Mesothelial cell of epicardium (in vitro differentiated cells): ENCODE measurements around the gene DNAH10. TPM values are rescaled to one million over a fixed set of nuclear protein-coding genes. Genes with fewer than 3 reads are reported as not detected.

Source experiments
- DNase-seq, 2 experiments: peaks; one replicate each; pipeline ENCODE4 v3.0.0; 2021; ENCODE audit warnings: low spot score in 2 of 2; ENCODE audit not compliant: unreplicated experiment in 2 of 2
- H3K27ac Mint-ChIP-seq: 2 replicates; pipeline ENCODE4 v1.8.0; 2021; ENCODE audit warnings: mixed read lengths
- H3K27me3 Mint-ChIP-seq: 2 replicates; pipeline ENCODE4 v1.8.0; 2021; ENCODE audit warnings: low read depth, mixed read lengths
- H3K36me3 Mint-ChIP-seq: 2 replicates; pipeline ENCODE4 v1.8.0; 2021; ENCODE audit warnings: mixed read lengths
- H3K4me1 Mint-ChIP-seq: 2 replicates; pipeline ENCODE4 v1.8.0; 2021; ENCODE audit warnings: mixed read lengths
- H3K4me3 Mint-ChIP-seq: 2 replicates; pipeline ENCODE4 v1.8.0; 2021; ENCODE audit warnings: mild to moderate bottlenecking, moderate library complexity, mixed read lengths
- H3K9me3 Mint-ChIP-seq: 2 replicates; pipeline ENCODE4 v1.8.0; 2021; ENCODE audit warnings: mixed read lengths
- CTCF ChIP-seq: fragments of 200-600 bp; sonication (generic); IDR thresholded peaks from one replicate; pipeline ENCODE4 v1.5.0; 2021; ENCODE audit warnings: antibody characterized with exemption; ENCODE audit not compliant: unreplicated experiment
- total RNA-seq: library from RNA; stranded (reverse); gene quantifications from 3 replicates; pipeline ENCODE4 v1.2.1, GENCODE V29; 2021

DNAH10 gene
- total RNA-seq, 1 donor from 2014 or later: 2.7 TPM

GRCh38 chr12:123828120-123828519, 66.0 kb downstream of the DNAH10 start:
- Mint-ChIP-seq H3K27me3 (peaks cover 25% of the 10 kb centered on the region), H3K27ac (no peak overlapping the region), H3K36me3 (no peaks in the 10 kb centered on the region), H3K9me3 (peaks cover 31% of the 10 kb centered on the region), H3K4me1 (no peaks in the 10 kb centered on the region), H3K4me3 (no peak overlapping the region)
- no peak for DNase-seq
- TF ChIP-seq CTCF: no peak

GRCh38 chr12:123828854-123829547, 66.9 kb downstream of the DNAH10 start:
- Mint-ChIP-seq H3K27ac (no peak overlapping the region), H3K27me3 (peaks cover 21% of the 10 kb centered on the region)

GRCh38 chr12:123829561-123829960, 67.5 kb downstream of the DNAH10 start:
- Mint-ChIP-seq H3K27ac (no peak overlapping the region), H3K4me1 (no peaks in the 10 kb centered on the region)

More at GRCh38 chr12:123828854-123829547, 66.9 kb downstream of the DNAH10 start:
- H3K4me1 Mint-ChIP-seq: no peaks in the 10 kb centered on the region
- H3K9me3 Mint-ChIP-seq: peaks cover 40% of the 10 kb centered on the region
- DNase-seq: no peak
- TF ChIP-seq CTCF: no peak
- no peak overlapping the region for H3K4me3 Mint-ChIP-seq
- H3K36me3 Mint-ChIP-seq: no peaks in the 10 kb centered on the region

GRCh38 chr12:123830675-123831074, 68.6 kb downstream of the DNAH10 start:
- Mint-ChIP-seq H3K4me3 (no peak overlapping the region), H3K36me3 (no peaks in the 10 kb centered on the region), H3K9me3 (peaks cover 54% of the 10 kb centered on the region), H3K4me1 (no peaks in the 10 kb centered on the region), H3K27me3 (peaks cover 8% of the 10 kb centered on the region), H3K27ac (no peak overlapping the region)
- DNase-seq: no peak
- no peak for TF ChIP-seq CTCF

More at GRCh38 chr12:123829561-123829960, 67.5 kb downstream of the DNAH10 start:
- Mint-ChIP-seq H3K9me3 (peaks cover 43% of the 10 kb centered on the region), H3K36me3 (no peaks in the 10 kb centered on the region), H3K4me3 (no peak overlapping the region), H3K27me3 (peaks cover 18% of the 10 kb centered on the region)
- no peak for TF ChIP-seq CTCF
- no peak for DNase-seq

GRCh38 chr12:123832052-123832451, 70.0 kb downstream of the DNAH10 start:
- Mint-ChIP-seq H3K27me3 (peaks cover 3% of the 10 kb centered on the region), H3K4me1 (no peaks in the 10 kb centered on the region), H3K36me3 (no peaks in the 10 kb centered on the region), H3K9me3 (peaks cover 46% of the 10 kb centered on the region), H3K27ac (no peak overlapping the region), H3K4me3 (no peak overlapping the region)
- no peak for TF ChIP-seq CTCF
- DNase-seq: no peak
